HG03135 (cell line): ENCODE results near the gene RASA4B.
"Not testable (repeated sequence)": the region's sequence is repeated elsewhere in the genome, so short reads cannot be mapped to it uniquely, and the experiment has no call there.

Experiments
- ATAC-seq: cut with Tn5 transposase; IDR thresholded peaks from one replicate; pipeline ENCODE4 v1.9.1; 2021; ENCODE audit warnings: mild to moderate bottlenecking, moderate library complexity; ENCODE audit not compliant: unreplicated experiment

RASA4B gene

DNA sequence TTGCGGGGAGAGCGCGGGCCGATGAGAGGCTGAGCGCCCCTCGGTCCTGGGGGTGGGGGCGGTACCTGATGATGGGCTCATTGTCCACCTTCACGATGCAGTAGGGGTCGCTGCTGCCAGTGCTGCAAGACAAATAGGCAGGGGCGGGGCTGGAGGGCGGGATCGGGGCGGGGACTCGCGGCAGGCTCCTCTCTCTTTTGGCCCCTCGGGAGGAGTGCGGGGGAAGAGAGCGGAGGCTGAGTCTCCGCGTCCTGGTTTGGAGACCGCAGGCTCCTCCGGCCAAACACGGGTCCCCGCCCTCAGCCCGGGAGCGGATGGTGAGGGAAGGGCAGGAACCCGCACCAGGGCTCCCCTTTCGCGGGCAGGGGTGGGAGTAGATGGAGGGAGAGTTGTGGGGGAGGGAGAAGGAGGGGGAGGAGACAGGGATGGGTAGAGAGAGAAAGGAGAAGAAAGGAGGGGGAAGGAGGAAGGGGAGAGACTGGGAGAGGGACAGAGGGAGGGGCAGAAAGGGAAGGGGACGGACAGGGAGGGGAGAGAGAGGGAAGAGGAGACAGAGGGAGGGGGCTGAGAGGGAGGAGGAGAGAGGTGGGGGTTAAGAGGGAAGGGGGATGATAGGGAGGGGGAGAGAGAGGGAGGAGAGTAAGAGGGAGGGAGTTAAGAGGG, 5.6 kb downstream of the RASA4B start:
- ATAC-seq, result peak; percentile 41

- not testable (repeated sequence) for ATAC-seq
Observed at GRCh38 chr7:102510575-102510974, 7.0 kb downstream of the RASA4B start.

- ATAC-seq, result not testable (repeated sequence)
Observed at GRCh38 chr7:102507410-102508088, 10.0 kb downstream of the RASA4B start.

DNA sequence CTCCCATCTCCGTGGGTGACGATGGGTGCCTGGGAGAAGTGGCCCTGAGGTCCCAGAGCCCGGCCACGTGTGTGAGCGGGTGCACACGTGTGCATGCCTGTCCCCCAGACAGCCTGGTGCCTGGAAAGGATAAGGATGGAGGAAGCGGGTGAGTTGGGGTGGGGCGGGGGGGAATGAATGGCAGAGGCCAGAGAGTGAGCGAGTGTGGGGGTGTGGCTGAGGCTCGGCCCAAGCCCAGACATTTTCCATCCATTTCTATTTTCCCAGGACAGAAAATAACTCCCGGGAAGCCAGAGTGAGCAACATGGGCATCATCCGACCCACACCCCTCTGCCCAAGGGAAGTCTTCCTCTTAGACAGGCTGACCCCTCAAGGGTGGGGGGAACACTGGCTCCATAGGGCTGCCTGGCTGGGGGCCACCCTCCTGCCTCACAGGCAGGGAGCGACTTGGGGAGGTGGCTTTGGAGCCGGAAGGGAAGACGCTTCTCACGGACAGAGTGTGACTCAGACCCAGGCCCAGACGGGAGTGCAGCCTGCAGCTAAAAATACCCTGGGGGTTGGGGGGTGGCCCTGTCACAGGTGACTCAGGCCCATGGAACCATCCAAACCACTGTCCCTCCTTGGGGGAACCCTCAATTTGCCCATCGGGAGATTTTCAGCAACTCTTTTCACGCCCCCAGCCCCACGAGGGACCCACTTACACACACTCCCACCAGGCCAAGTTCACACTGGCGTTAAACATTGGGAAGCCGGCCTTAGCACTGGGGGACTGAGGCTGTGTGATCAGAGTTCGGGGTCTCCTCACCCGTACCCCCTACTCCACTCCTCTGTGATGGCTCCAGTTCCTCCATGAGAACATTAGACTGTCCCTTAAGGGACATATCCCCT, 12.0 kb downstream of the RASA4B start:
- not testable (repeated sequence) for ATAC-seq

GRCh38 chr7:102503141-102503540, 14.4 kb downstream of the RASA4B start:
- ATAC-seq, result not testable (repeated sequence)

GRCh38 chr7:102498321-102498720, 19.3 kb downstream of the RASA4B start:
- not testable (repeated sequence) for ATAC-seq

GRCh38 chr7:102497308-102497707, 20.3 kb downstream of the RASA4B start:
- not testable (repeated sequence) for ATAC-seq

- not testable (repeated sequence) for ATAC-seq
Observed at GRCh38 chr7:102496861-102497260, 20.7 kb downstream of the RASA4B start.

- ATAC-seq, result peak; percentile 63
Observed at GRCh38 chr7:102494473-102495149, 23.0 kb downstream of the RASA4B start.

DNA sequence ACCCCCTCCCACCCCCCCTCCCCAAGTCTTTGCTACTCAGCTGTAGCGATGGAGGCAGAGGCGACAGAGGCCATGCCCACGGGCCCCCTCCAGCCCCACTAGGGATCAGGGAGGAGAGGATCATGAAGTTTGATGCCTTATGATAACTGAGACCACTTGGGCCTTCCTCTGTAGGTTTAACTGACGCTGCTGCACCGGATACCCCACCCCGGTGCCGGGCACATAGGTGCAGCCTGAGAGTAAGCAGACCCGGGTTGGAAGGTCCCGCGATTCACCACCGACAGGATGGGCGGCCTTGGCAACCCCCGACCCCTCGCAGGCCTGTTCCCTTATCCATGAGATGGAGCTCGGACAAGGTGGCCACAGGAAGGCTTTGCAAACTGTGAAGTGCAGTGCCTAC, 23.6 kb downstream of the RASA4B start:
- ATAC-seq, result peak; percentile 0

DNA sequence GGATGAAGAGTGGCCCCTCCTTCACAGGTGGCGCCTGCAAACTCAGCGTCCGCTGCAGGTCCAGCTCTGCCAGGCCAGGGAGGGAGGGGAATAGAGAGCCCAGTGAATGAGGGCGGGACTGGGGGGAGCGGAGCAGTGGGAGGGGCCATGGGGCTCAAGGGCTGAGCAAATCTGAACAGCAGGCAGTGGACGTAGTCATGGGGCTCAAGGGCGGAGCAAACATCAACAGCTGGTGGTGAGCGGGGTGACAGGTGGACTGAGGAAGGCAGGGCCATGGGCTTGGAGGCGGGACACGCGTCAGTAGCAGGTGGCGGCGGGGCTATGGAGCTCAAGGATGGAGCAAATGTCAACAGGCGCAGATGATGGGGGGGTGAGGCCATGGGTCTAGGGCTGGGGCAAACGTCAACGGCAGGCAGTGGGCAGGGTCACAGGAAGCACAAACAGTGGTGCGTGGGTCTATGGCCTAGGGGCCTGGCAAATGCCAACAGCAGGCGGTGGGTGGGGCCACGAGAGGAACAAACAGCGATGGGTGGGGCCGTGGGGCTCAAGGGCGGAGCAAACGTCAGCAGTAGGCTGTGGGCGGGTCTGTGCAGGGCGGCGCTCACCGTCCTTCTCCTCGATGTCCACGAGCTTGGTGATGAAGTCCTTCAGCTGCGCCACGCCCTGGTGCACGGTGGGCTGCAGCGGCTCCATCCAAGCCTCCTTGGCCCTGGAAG, 24.2 kb downstream of the RASA4B start:
- ATAC-seq, result peak; percentile 40

DNA sequence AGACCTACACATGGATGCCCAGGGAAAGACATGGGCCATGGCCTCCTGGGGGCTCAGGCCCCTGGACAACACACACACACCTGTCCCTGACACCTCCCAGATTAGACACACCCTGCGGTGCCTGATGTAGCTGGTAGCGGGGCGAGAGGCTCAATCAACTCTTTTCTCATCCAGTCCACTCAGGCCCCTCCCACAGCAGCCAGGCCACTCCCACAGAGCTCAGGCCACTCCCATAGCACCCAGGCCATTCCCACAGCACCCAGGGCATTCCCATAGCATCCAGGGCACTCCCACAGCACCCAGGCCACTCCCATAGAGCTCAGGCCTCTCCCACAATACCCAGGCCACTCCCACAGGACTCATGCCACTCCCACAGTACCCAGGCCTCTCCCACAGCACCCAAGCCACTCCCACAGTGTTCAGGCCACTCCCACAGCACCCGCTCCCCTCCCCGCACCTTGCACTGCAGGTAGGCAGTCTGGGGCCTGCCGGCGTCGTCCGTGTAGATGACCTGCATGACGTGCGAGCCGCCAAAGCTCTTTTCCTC, 27.0 kb downstream of the RASA4B start:
- ATAC-seq, result peak; percentile 40

DNA sequence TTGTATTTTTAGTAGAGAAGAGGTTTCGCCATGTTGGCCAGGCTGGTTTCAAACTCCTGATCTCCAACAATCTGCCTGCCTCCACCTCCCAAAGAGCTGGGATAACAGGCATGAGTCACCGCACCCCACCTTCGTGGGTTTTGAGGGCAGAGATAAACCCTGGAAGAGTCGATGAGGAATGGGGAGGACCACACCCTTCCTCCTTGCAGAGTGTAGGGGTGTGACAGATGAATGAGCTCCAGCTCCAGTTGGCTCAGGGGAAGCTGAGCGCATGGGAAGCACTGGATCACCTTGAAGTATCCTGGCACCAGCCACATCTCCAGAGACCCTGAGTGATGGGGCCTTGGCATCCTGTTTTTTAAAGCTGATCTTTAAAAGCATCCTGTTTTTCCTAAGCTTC, 33.3 kb downstream of the RASA4B start:
- ATAC-seq, result not testable (repeated sequence)

DNA sequence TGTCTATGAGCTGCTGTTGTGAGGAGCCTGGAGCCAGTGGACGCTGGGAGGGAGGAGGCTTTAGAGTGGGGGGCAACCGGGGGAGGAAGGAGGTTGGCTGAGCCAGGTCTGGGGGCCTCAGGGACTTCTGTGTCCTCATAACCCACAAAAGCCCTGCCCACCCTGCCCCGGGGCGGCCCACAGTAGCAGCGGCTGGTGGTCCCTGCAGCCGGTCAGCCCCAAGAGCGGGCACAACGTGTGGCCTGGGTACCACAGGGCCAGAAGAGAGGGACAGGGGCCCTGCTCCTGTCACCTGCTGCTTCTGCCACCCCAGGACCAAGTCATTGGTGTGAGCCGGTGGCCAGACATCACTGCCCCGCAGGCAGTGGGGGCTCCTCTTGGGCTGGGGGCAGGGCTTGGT, 35.6 kb downstream of the RASA4B start:
- ATAC-seq, result not testable (repeated sequence)

- ATAC-seq, result not testable (repeated sequence)
Observed at GRCh38 chr7:102479982-102480637, 37.5 kb downstream of the RASA4B start.

GRCh38 chr7:102479209-102479584, 38.4 kb downstream of the RASA4B start:
- ATAC-seq, result peak; percentile 25

- ATAC-seq, result peak; percentile 81
Observed at GRCh38 chr7:102478314-102479208, 39.0 kb downstream of the RASA4B start, which contains the start of gene POLR2J. Gene POLR2J (minus strand): TSS chr7:102478922. CDS start chr7:102478860, 62 bp downstream.

GRCh38 chr7:102474736-102475435, 42.7 kb downstream of the RASA4B start:
- not testable (repeated sequence) for ATAC-seq
